HepG2 (cell line): ENCODE results near the gene SGSH. TPM values are rescaled to one million over a fixed set of nuclear protein-coding genes. Genes with fewer than 3 reads are reported as not detected.
A peak's percentile ranks its signal among the peaks of the same experiment; 100 is the strongest.

ENCODE experiments used
- ATAC-seq: fragments of 200-7000 bp; cut with Tn5 transposase; 3 replicates; pipeline ENCODE4 v1.9.1; 2020; ENCODE audit warnings: mild to moderate bottlenecking, moderate library complexity
- BruUV-seq: library from RNA; stranded (reverse); fragments of 400-500 nt; replicated peaks from 2 replicates; lab custom pipeline; 2021; lab: Mats Ljungman, UMichigan
- CTCF ChIA-PET: fragments of 300-600 bp; formaldehyde crosslinking; extraction: SDS; loops from one replicate; lab custom pipeline; 2021; ENCODE audit warnings: low total read pairs, inconsistent platforms, low intra/inter-chr PET ratio; lab: Yijun Ruan, JAX
- POLR2A ChIA-PET: fragments of 350-600 bp; sonication (Branson Sonifier 250); formaldehyde crosslinking; loops from one replicate; lab custom pipeline; 2020; ENCODE audit warnings: antibody characterized with exemption, inconsistent platforms; lab: Yijun Ruan, JAX
- DNase-seq: peaks from one replicate; pipeline ENCODE4 v3.0.0-alpha.2; 2015; ENCODE audit warnings: low spot score
- FAIRE-seq: peaks from 3 replicates; lab custom pipeline; 2011; peaks lifted over from hg19 to GRCh38; lab: Jason Lieb, UNC
- H2AFZ ChIP-seq: one replicate; pipeline ENCODE4 v1.6.1; 2011; ENCODE audit warnings: low read length, inconsistent platforms
- H3K27ac ChIP-seq: fragments of 300-600 bp; 3 replicates; pipeline ENCODE4 v1.8.0; 2011; ENCODE audit warnings: mixed run types, mild to moderate bottlenecking, mixed read lengths, low read length, inconsistent platforms; ENCODE audit not compliant: insufficient read depth; ENCODE audit errors: extremely low read length
- H3K27me3 ChIP-seq, 2 experiments: fragments of 200-600 bp in 1 of 2; 2 replicates in 1 of 2; 3 replicates in 1 of 2; pipeline versions ENCODE4 v1.6.0 to v1.8.0; 2011; ENCODE audit warnings: low read length in 2 of 2, mild to moderate bottlenecking in 2 of 2, moderate library complexity in 2 of 2, inconsistent platforms in 1 of 2; ENCODE audit not compliant: insufficient read depth in 2 of 2, control insufficient read depth in 1 of 2
- H3K36me3 ChIP-seq, 2 experiments: fragments of 200-600 bp in 1 of 2; replicated peaks in 1 of 2; 2 replicates in 1 of 2; 3 replicates in 1 of 2; pipeline versions ENCODE4 v1.5.1 to v1.8.0; 2011; ENCODE audit warnings: low read length in 2 of 2, inconsistent platforms in 1 of 2; ENCODE audit not compliant: insufficient read depth in 2 of 2, control insufficient read depth in 1 of 2
- H3K4me1 ChIP-seq: 2 replicates; pipeline ENCODE4 v1.5.1; 2012; ENCODE audit warnings: low read length, inconsistent platforms; ENCODE audit not compliant: insufficient read depth
- H3K4me2 ChIP-seq: 2 replicates; pipeline ENCODE4 v1.6.0; 2011; ENCODE audit warnings: low read depth, low read length, inconsistent platforms
- H3K4me3 ChIP-seq, 3 experiments: fragments of 200-600 bp in 1 of 3; sonication (generic), shearing (Covaris generic) in 1 of 3; replicated peaks in 1 of 3; 2 replicates each; pipeline ENCODE4 v1.5.1; 2011 to 2016; ENCODE audit warnings: low read length in 3 of 3, inconsistent platforms in 2 of 3, low read depth in 2 of 3, mild to moderate bottlenecking in 2 of 3, control low read depth in 1 of 3, mixed read lengths in 1 of 3; ENCODE audit not compliant: insufficient read depth in 1 of 3
- H3K79me2 ChIP-seq: one replicate; pipeline ENCODE4 v1.6.1; 2011; ENCODE audit warnings: low read length, inconsistent platforms; ENCODE audit not compliant: insufficient read depth
- H3K9ac ChIP-seq: 2 replicates; pipeline ENCODE4 v1.6.0; 2011; ENCODE audit warnings: mild to moderate bottlenecking, low read depth, low read length, inconsistent platforms; ENCODE audit not compliant: insufficient read depth
- H3K9me3 ChIP-seq: 2 replicates; pipeline ENCODE4 v1.5.1; 2012; ENCODE audit warnings: mild to moderate bottlenecking, low read length
- H4K20me1 ChIP-seq: 2 replicates; pipeline ENCODE4 v1.6.0; 2011; ENCODE audit warnings: inconsistent platforms, mild to moderate bottlenecking, low read length, moderate library complexity; ENCODE audit not compliant: insufficient read depth
- FOXC1 ChIP-seq: sonication (generic); formaldehyde crosslinking; IDR thresholded peaks from 2 replicates; pipeline ENCODE4 v1.8.0; 2022; ENCODE audit warnings: mild to moderate bottlenecking, missing genetic modification reagents, borderline replicate concordance
- HOXA5 ChIP-seq: sonication (generic); formaldehyde crosslinking; IDR thresholded peaks from 2 replicates; pipeline ENCODE4 v1.4.0; 2020; ENCODE audit warnings: missing genetic modification reagents
- KAT8 ChIP-seq: IDR thresholded peaks from 2 replicates; pipeline ENCODE4 v1.6.1; 2016; ENCODE audit warnings: missing genetic modification reagents, missing compliant biosample characterization
- LCORL ChIP-seq, 2 experiments: fragments of 450-650 bp in 1 of 2; sonication (generic) in 1 of 2; formaldehyde crosslinking in 1 of 2; IDR thresholded peaks; 2 replicates each; pipeline versions ENCODE4 v1.5.0 to v1.6.1; 2017 to 2020; ENCODE audit warnings: antibody characterized with exemption in 1 of 2, missing genetic modification reagents in 1 of 2
- NFE2L1 ChIP-seq: sonication (generic); formaldehyde crosslinking; IDR thresholded peaks from 2 replicates; pipeline ENCODE4 v1.4.0; 2020; ENCODE audit warnings: missing genetic modification reagents, mild to moderate bottlenecking, borderline replicate concordance
- PITX1 ChIP-seq: sonication (generic); formaldehyde crosslinking; IDR thresholded peaks from 2 replicates; pipeline ENCODE4 v1.5.1; 2020; ENCODE audit warnings: mild to moderate bottlenecking, missing genetic modification reagents
- TCF7 ChIP-seq: sonication (generic); IDR thresholded peaks from 2 replicates; pipeline ENCODE4 v1.6.1; 2016; ENCODE audit warnings: antibody characterized with exemption, low read depth
- ZIK1 ChIP-seq: sonication (generic); formaldehyde crosslinking; IDR thresholded peaks from 2 replicates; pipeline ENCODE4 v1.5.0; 2020; ENCODE audit warnings: mild to moderate bottlenecking, low read depth, missing genetic modification reagents, borderline replicate concordance
- ZNF263 ChIP-seq: sonication (generic); formaldehyde crosslinking; IDR thresholded peaks from 2 replicates; pipeline ENCODE4 v1.4.0; 2020; ENCODE audit warnings: missing genetic modification reagents
- ZNF292 ChIP-seq: sonication (generic); formaldehyde crosslinking; IDR thresholded peaks from 2 replicates; pipeline ENCODE4 v1.8.1; 2022; ENCODE audit warnings: mild to moderate bottlenecking, low read depth, missing genetic modification reagents, borderline replicate concordance
- ZNF616 ChIP-seq: sonication (generic); formaldehyde crosslinking; IDR thresholded peaks from 2 replicates; pipeline ENCODE4 v1.5.0; 2020; ENCODE audit warnings: low read depth, mild to moderate bottlenecking, missing genetic modification reagents
- ZNF788 ChIP-seq: sonication (generic); formaldehyde crosslinking; IDR thresholded peaks from 2 replicates; pipeline ENCODE4 v1.5.0; 2020; ENCODE audit warnings: mild to moderate bottlenecking, missing genetic modification reagents, borderline replicate concordance
- ZSCAN22 ChIP-seq: sonication (generic); formaldehyde crosslinking; IDR thresholded peaks from 2 replicates; pipeline ENCODE4 v1.4.0; 2020; ENCODE audit warnings: mild to moderate bottlenecking, missing genetic modification reagents
- ZSCAN29 ChIP-seq: sonication (generic); formaldehyde crosslinking; conservative IDR thresholded peaks from 2 replicates; pipeline ENCODE4 v1.4.0; 2020; ENCODE audit warnings: mild to moderate bottlenecking, missing genetic modification reagents
- WGBS: methylation state at CpG from one replicate; pipeline ENCODE4 v1.1.6; 2017; ENCODE audit warnings: low lambda C conversion rate; 5-methylcytosine and 5-hydroxymethylcytosine counted together
- in situ Hi-C: cut with HindIII; loops from 2 replicates; pipeline ENCODE4 v1.10.0; 2017; ENCODE audit warnings: low pct_unique_long_range_greater_than_20kb; ENCODE audit not compliant: extremely low pct_ligation_motif_present
- intact Hi-C: fragments of 100-400 bp; cut with micrococcal nuclease; formaldehyde crosslinking; loops from one replicate; pipeline ENCODE4 v1.10.0; 2022; ENCODE audit not compliant: unreplicated experiment
- polyA plus RNA-seq, 8 experiments: library from polyadenylated mRNA; depleted of rRNA in 3 of 8; stranded (reverse) in 7 of 8; unstranded in 1 of 8; fragments of >200 nt; fragmentation: Illumina TruSeq in 4 of 8; extraction: Trizol in 4 of 8; gene quantifications; 2 replicates each; pipeline versions ENCODE4 v1.2.1 to v1.2.3, GENCODE V29; 2011 to 2016; ENCODE audit warnings: low read depth in 4 of 8, missing spikeins in 1 of 8, mixed read lengths in 1 of 8; ENCODE audit not compliant: insufficient read depth in 1 of 8
- total RNA-seq, 5 experiments: library from RNA; depleted of rRNA; stranded (reverse); fragments of >200 nt; fragmentation: Illumina TruSeq; extraction: Trizol; gene quantifications; 2 replicates each; pipeline ENCODE4 v1.2.3, GENCODE V29; 2016; ENCODE audit warnings: low read depth in 1 of 5
- TF ChIP-seq, protein P1 (sequence below): sonication (generic); formaldehyde crosslinking; IDR thresholded peaks from 2 replicates; pipeline ENCODE4 v1.4.0; 2020; ENCODE audit warnings: missing genetic modification reagents
- TF ChIP-seq, protein P2 (sequence below): sonication (generic); formaldehyde crosslinking; IDR thresholded peaks from 2 replicates; pipeline ENCODE4 v1.4.0; 2020; ENCODE audit warnings: missing genetic modification reagents
- TF ChIP-seq, protein P3 (sequence below): sonication (generic); formaldehyde crosslinking; IDR thresholded peaks from 2 replicates; pipeline ENCODE4 v1.8.1; 2023; ENCODE audit warnings: mild to moderate bottlenecking, missing genetic modification reagents

Gene SGSH
- total and polyA plus RNA-seq, 2 of the 13 experiments (the other 11 are each of a cell fraction or from before 2014, with no cell fraction given) = 12.2 to 17.6 TPM

- Histone ChIP-seq H3K9me3 (no peaks in the 10 kb centered on the region), H3K9ac (peak overlapping the region; percentile 93), H3K4me1 (peaks cover 26% of the 10 kb centered on the region), H3K27ac (peak overlapping the region; percentile 80), H3K4me3 (peak overlapping the region; percentile 90 to 100 (median 93)), H3K27me3 (no peaks in the 10 kb centered on the region), H2AFZ (peak overlapping the region; percentile 66), H3K79me2 (peaks cover 9% of the 10 kb centered on the region), H3K36me3 (peaks cover 3 to 11% of the 10 kb centered on the region in 2 experiments; a peak in 4 of 5 replicates), H4K20me1 (no peaks in the 10 kb centered on the region), H3K4me2 (peak overlapping the region; percentile 99)
- ChIA-PET CTCF (no interaction called here), POLR2A (interaction anchor here (0.7 to 3.3 kb wide), 11 partner anchors 8 to 227 kb away, joined by 3 to 31 read pairs (median 4); partner anchors contain the start of gene EIF4A3)
- no peak for DNase-seq
- 0% methylated on average over 4 of the region's 5 CpGs for WGBS
- BruUV-seq = TSS peak; percentile 50
- FAIRE-seq = no peak
- in situ Hi-C loops (no loop called here), intact Hi-C loops (loop anchor here (2.0 kb wide), 1 partner anchor 43 kb away; no protein-coding TSS in a partner anchor)
- no peak; the same call in 2 of the 3 replicates for ATAC-seq
- no peak; the same call in 1 of the 2 replicates for TF ChIP-seq LCORL (IDR thresholded peaks at IDR 0.05)
- 0 out of 2 replicates have a peak, but pooled peaks have one; percentile 32 for TF ChIP-seq LCORL (CRISPR knock-in tag; IDR thresholded peaks at IDR 0.05)
- 0 out of 2 replicates have a peak, but pooled peaks have one; percentile 0 for TF ChIP-seq ZSCAN29 (CRISPR knock-in tag)
- TF ChIP-seq PITX1 = 0 out of 2 replicates have a peak, but pooled peaks have one; percentile 10
- TF ChIP-seq ZNF788 = 0 out of 2 replicates have a peak, but pooled peaks have one; percentile 0
- TF ChIP-seq ZNF616 (CRISPR knock-in tag) = peak; percentile 10; the same call in 1 of the 2 replicates
- TF ChIP-seq ZIK1 = peak; percentile 63; the same call in 1 of the 2 replicates
- no peak for TF ChIP-seq HOXA5 (CRISPR knock-in tag)
- TF ChIP-seq, protein P1, sequence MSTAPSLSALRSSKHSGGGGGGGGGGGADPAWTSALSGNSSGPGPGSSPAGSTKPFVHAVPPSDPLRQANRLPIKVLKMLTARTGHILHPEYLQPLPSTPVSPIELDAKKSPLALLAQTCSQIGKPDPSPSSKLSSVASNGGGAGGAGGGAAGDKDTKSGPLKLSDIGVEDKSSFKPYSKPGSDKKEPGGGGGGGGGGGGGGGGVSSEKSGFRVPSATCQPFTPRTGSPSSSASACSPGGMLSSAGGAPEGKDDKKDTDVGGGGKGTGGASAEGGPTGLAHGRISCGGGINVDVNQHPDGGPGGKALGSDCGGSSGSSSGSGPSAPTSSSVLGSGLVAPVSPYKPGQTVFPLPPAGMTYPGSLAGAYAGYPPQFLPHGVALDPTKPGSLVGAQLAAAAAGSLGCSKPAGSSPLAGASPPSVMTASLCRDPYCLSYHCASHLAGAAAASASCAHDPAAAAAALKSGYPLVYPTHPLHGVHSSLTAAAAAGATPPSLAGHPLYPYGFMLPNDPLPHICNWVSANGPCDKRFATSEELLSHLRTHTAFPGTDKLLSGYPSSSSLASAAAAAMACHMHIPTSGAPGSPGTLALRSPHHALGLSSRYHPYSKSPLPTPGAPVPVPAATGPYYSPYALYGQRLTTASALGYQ (CRISPR knock-in tag) = 0 out of 2 replicates have a peak, but pooled peaks have one; percentile 0
- TF ChIP-seq, protein P2, sequence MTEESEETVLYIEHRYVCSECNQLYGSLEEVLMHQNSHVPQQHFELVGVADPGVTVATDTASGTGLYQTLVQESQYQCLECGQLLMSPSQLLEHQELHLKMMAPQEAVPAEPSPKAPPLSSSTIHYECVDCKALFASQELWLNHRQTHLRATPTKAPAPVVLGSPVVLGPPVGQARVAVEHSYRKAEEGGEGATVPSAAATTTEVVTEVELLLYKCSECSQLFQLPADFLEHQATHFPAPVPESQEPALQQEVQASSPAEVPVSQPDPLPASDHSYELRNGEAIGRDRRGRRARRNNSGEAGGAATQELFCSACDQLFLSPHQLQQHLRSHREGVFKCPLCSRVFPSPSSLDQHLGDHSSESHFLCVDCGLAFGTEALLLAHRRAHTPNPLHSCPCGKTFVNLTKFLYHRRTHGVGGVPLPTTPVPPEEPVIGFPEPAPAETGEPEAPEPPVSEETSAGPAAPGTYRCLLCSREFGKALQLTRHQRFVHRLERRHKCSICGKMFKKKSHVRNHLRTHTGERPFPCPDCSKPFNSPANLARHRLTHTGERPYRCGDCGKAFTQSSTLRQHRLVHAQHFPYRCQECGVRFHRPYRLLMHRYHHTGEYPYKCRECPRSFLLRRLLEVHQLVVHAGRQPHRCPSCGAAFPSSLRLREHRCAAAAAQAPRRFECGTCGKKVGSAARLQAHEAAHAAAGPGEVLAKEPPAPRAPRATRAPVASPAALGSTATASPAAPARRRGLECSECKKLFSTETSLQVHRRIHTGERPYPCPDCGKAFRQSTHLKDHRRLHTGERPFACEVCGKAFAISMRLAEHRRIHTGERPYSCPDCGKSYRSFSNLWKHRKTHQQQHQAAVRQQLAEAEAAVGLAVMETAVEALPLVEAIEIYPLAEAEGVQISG = no peak
- peak; percentile 11; the same call in 1 of the 2 replicates for TF ChIP-seq ZNF263 (CRISPR knock-in tag)
- TF ChIP-seq NFE2L1 (CRISPR knock-in tag) = peak; percentile 37; the same call in 1 of the 2 replicates
- TF ChIP-seq TCF7 = no peak
- 0 out of 2 replicates have a peak, but pooled peaks have one; percentile 22 for TF ChIP-seq FOXC1 (CRISPR knock-in tag)
- TF ChIP-seq, protein P3, sequence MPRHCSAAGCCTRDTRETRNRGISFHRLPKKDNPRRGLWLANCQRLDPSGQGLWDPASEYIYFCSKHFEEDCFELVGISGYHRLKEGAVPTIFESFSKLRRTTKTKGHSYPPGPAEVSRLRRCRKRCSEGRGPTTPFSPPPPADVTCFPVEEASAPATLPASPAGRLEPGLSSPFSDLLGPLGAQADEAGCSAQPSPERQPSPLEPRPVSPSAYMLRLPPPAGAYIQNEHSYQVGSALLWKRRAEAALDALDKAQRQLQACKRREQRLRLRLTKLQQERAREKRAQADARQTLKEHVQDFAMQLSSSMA = 0 out of 2 replicates have a peak, but pooled peaks have one; percentile 32
- TF ChIP-seq ZSCAN22 (CRISPR knock-in tag) = no peak
- TF ChIP-seq ZNF292 (CRISPR knock-in tag) = 0 out of 2 replicates have a peak, but pooled peaks have one; percentile 29
- TF ChIP-seq KAT8 (CRISPR knock-in tag) = no peak
These were observed 425 bp downstream of the SGSH start for GRCh38 chr17:80219763-80220053.
